GM19455 (cell line): ENCODE data around the gene ADAM23.
A peak's percentile ranks its signal among the peaks of the same experiment; 100 is the strongest.
"Not testable (repeated sequence)": the region's sequence is repeated elsewhere in the genome, so short reads cannot be mapped to it uniquely, and the experiment has no call there.

Experiments
- ATAC-seq: cut with Tn5 transposase; IDR thresholded peaks from one replicate; pipeline ENCODE4 v1.9.1; 2021; ENCODE audit not compliant: unreplicated experiment

Gene ADAM23, protein sequence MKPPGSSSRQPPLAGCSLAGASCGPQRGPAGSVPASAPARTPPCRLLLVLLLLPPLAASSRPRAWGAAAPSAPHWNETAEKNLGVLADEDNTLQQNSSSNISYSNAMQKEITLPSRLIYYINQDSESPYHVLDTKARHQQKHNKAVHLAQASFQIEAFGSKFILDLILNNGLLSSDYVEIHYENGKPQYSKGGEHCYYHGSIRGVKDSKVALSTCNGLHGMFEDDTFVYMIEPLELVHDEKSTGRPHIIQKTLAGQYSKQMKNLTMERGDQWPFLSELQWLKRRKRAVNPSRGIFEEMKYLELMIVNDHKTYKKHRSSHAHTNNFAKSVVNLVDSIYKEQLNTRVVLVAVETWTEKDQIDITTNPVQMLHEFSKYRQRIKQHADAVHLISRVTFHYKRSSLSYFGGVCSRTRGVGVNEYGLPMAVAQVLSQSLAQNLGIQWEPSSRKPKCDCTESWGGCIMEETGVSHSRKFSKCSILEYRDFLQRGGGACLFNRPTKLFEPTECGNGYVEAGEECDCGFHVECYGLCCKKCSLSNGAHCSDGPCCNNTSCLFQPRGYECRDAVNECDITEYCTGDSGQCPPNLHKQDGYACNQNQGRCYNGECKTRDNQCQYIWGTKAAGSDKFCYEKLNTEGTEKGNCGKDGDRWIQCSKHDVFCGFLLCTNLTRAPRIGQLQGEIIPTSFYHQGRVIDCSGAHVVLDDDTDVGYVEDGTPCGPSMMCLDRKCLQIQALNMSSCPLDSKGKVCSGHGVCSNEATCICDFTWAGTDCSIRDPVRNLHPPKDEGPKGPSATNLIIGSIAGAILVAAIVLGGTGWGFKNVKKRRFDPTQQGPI

GRCh38 chr2:206442833-206443734 lies at the start of gene ADAM23:
ADAM23 (plus strand) TSS chr2:206443532; CDS start chr2:206443867, 335 bp downstream.
- peak; percentile 53 for ATAC-seq

DNA sequence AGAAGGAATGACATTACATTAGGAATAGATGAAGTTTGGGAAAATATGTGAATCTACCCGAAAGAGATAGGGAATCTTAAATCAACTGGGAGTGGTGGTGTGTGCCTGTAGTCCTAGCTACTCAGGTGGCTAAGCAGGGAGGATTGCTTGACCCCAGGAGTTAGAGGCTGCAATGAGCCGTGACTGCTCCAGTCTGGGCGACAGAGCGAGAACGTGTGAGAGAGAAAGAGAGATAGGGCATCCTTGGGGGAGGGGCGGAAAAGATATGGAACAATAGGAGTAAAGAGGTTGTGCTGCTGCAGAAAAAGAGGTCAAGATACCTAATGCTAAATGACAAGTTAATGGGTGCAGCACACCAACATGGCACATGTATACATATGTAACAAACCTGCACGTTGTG lies 47.1 kb upstream of the ADAM23 start:
- ATAC-seq = no peak

DNA sequence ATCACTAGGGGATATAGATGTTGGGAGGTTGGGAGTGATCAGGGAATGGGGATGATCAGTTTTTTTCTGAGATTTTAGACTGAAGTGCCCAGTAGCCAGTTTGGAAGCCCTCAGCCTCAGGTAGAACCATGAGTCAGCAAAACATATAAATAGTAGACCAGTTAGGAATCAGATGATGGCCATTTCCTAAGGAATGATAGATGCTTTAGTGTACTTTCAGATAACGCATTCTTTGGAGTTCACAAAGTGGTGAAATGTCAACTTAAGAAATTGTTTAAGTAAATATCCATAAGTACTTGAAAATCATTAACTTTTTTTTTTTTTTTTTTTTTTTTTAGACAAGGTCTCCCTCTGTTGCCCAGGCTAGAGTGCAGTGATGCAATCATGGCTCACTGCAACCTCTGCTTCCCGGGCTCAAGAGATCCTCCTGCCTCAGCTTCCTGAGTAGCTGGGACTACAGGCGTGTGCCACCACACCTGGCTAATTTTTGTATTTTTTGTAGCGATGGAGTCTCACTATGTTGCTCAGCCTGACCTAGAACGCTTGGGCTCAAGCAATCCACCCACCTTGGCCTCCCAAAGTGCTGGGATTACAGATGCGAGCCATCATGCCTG lies 40.3 kb upstream of the ADAM23 start:
- not testable (repeated sequence) for ATAC-seq

- peak; percentile 77 for ATAC-seq
These were observed 34.7 kb upstream of the ADAM23 start for GRCh38 chr2:206408323-206409320.

GRCh38 chr2:206410714-206411113 lies 32.6 kb upstream of the ADAM23 start:
- ATAC-seq = no peak

- ATAC-seq = no peak
These were observed 27.6 kb upstream of the ADAM23 start for GRCh38 chr2:206415618-206416243.

GRCh38 chr2:206418968-206419367 lies 24.4 kb upstream of the ADAM23 start:
- ATAC-seq = no peak

DNA sequence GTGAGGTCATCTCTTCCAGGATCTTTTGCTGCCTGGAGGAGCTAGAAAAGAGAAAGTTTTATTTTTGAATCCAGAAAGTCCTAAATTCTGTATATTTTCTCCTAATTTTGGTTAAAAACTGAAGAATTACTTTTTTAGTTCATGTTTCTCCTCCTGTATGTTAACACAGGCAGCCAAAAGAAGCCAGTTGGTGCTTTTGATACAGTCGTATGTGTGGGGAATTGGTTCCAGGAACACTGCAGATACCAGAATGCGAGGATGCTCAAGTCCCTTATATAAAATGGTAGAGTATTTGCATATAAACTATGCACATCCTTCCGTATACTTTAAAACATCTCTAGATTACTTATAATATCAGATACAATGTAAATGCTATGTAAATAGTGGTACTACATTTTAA lies 22.6 kb upstream of the ADAM23 start:
- no peak for ATAC-seq

DNA sequence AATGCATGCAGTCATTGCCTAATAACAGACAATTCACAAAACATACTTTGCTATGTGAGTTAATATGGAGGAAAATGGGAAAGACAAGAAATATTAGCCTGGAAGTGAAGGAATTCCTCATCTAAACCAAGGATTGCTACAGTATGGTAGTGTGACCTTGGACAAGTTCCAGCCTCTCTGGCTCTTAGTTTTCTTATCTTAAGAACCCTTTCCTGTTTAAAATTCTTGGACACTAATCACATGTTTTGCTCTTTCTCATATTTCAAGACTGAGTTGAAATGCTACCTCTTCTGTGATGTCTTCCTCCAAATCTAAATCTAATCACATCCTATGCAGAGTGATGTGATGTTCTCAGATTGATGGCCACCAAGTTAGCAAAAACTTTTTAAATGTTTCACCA lies 20.8 kb upstream of the ADAM23 start:
- ATAC-seq = no peak

DNA sequence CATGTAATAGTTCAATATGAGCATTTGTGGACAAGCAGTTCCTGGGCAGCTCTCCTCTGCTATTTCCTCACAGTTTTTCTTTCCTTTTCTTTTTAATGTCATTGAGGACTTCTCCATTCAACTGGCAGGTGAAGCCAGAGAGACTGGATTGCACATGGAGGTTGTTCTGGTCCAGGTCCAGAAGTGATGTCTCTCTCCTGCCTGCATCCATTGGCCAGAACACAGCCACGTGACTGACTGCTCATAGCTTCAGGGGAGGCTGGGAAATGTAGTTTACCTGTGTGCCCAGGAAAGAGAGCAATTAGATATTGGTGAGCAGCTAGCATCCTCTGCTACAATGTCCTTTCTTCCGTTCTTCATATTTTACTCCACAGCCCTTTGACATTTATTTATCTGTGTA lies 20.2 kb upstream of the ADAM23 start:
- ATAC-seq = no peak

GRCh38 chr2:206424134-206424533 lies 19.2 kb upstream of the ADAM23 start:
- no peak for ATAC-seq

DNA sequence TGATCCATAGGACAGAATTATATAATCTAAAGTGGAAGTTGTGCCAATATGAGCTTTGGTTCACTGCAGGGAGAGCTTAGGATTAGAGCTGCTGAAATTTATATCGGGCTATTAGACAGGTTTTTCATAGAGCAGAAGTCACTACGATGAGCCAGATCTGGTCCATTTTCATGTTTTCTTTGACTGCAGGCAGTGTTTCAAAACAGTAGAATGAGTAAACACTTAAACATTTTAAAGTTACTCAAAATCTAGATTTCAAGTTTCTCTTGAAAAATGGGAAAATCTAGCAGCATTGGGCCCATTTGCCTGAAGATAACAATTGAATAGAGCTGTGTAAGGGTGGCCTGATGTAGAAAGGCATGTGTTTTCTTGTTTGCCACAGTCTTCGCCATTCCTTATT lies 14.5 kb upstream of the ADAM23 start:
- no peak for ATAC-seq

GRCh38 chr2:206430452-206430851 lies 12.9 kb upstream of the ADAM23 start:
- ATAC-seq = no peak

GRCh38 chr2:206431439-206431838 lies 11.9 kb upstream of the ADAM23 start:
- no peak for ATAC-seq

DNA sequence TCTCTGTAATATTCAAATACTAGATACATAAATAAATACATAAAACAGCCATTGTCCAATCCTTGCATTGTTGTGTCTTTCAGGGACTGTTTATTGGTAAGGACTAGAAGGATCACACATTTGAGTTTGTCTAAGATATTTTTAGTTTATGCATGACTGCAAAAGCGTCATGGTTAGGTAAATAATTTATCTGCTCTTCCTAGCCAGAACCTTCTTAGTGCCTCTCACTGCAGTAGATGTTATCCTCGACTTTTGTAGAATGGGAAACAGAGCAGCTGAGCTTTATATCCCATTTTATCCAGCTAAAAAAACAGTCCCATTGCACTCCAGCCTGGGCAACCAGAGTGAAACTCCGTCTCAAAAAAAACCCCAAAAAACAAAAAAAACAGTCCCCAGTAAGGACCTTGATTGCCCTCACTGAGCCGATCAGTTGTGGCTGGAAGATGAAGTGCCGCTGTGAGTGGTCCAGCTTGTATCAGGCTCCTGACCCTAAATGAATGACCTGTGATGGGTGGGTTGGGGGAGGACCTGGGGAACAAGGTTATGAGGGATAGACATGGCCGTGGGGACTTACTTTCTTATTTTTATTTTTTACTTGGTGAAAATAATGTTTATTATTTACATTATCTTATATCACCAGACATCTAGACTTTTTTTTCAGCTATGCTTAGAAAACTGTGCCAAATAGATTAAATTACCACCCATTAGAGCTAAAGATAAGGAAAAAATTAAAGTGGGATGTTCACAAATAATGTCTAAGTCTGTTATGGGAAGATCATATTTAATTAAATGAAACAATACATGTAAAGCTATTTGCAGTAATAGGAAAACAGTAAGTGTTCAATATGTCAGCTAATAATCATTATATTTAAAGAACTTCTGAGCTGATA lies 10.9 kb upstream of the ADAM23 start:
- ATAC-seq = no peak

DNA sequence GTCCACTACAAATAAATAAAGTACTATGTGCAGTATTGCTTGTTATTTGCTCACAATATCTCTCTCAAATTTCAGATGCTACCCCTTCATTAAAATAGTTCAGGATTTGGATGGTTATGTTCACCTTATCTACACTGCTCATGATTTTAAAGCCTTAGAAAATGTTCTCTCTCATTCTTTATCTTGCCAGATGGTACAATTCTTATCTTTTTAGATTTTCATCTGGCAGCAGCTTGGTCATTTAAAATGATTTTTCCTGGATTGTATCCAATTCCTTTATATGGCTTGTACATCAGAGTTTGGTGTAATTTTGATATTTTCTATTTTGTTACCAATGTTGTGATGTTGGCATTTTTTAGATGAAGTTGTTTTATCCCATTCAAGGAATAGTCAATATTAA lies 10.1 kb upstream of the ADAM23 start:
- ATAC-seq = no peak

- ATAC-seq = no peak
These were observed 9.6 kb upstream of the ADAM23 start for GRCh38 chr2:206433686-206434085.

GRCh38 chr2:206435742-206436141 lies 7.6 kb upstream of the ADAM23 start:
- ATAC-seq = no peak
